HepG2 (cell line): ENCODE data around the gene IGBP1. TPM values are rescaled to one million over a fixed set of nuclear protein-coding genes. Genes with fewer than 3 reads are reported as not detected.

Experiments used
- ATAC-seq: fragments of 200-7000 bp; cut with Tn5 transposase; 3 replicates; pipeline ENCODE4 v1.9.1; 2020; ENCODE audit warnings: mild to moderate bottlenecking, moderate library complexity
- BruUV-seq: library from RNA; stranded (reverse); fragments of 400-500 nt; replicated peaks from 2 replicates; lab custom pipeline; 2021; lab: Mats Ljungman, UMichigan
- CTCF ChIA-PET: fragments of 300-600 bp; formaldehyde crosslinking; extraction: SDS; loops from one replicate; lab custom pipeline; 2021; ENCODE audit warnings: low total read pairs, inconsistent platforms, low intra/inter-chr PET ratio; lab: Yijun Ruan, JAX
- POLR2A ChIA-PET: fragments of 350-600 bp; sonication (Branson Sonifier 250); formaldehyde crosslinking; loops from one replicate; lab custom pipeline; 2020; ENCODE audit warnings: antibody characterized with exemption, inconsistent platforms; lab: Yijun Ruan, JAX
- DNase-seq: peaks from one replicate; pipeline ENCODE4 v3.0.0-alpha.2; 2015; ENCODE audit warnings: low spot score
- FAIRE-seq: peaks from 3 replicates; lab custom pipeline; 2011; peaks lifted over from hg19 to GRCh38; lab: Jason Lieb, UNC
- H2AFZ ChIP-seq: one replicate; pipeline ENCODE4 v1.6.1; 2011; ENCODE audit warnings: low read length, inconsistent platforms
- H3K27ac ChIP-seq: fragments of 300-600 bp; 3 replicates; pipeline ENCODE4 v1.8.0; 2011; ENCODE audit warnings: mixed run types, mild to moderate bottlenecking, mixed read lengths, low read length, inconsistent platforms; ENCODE audit not compliant: insufficient read depth; ENCODE audit errors: extremely low read length
- H3K27me3 ChIP-seq, 2 experiments: fragments of 200-600 bp in 1 of 2; 2 replicates in 1 of 2; 3 replicates in 1 of 2; pipeline versions ENCODE4 v1.6.0 to v1.8.0; 2011; ENCODE audit warnings: low read length in 2 of 2, mild to moderate bottlenecking in 2 of 2, moderate library complexity in 2 of 2, inconsistent platforms in 1 of 2; ENCODE audit not compliant: insufficient read depth in 2 of 2, control insufficient read depth in 1 of 2
- H3K36me3 ChIP-seq, 2 experiments: fragments of 200-600 bp in 1 of 2; replicated peaks in 1 of 2; 2 replicates in 1 of 2; 3 replicates in 1 of 2; pipeline versions ENCODE4 v1.5.1 to v1.8.0; 2011; ENCODE audit warnings: low read length in 2 of 2, inconsistent platforms in 1 of 2; ENCODE audit not compliant: insufficient read depth in 2 of 2, control insufficient read depth in 1 of 2
- H3K4me1 ChIP-seq: 2 replicates; pipeline ENCODE4 v1.5.1; 2012; ENCODE audit warnings: low read length, inconsistent platforms; ENCODE audit not compliant: insufficient read depth
- H3K4me2 ChIP-seq: 2 replicates; pipeline ENCODE4 v1.6.0; 2011; ENCODE audit warnings: low read depth, low read length, inconsistent platforms
- H3K4me3 ChIP-seq, 3 experiments: fragments of 200-600 bp in 1 of 3; sonication (generic), shearing (Covaris generic) in 1 of 3; replicated peaks in 1 of 3; 2 replicates each; pipeline ENCODE4 v1.5.1; 2011 to 2016; ENCODE audit warnings: low read length in 3 of 3, inconsistent platforms in 2 of 3, low read depth in 2 of 3, mild to moderate bottlenecking in 2 of 3, control low read depth in 1 of 3, mixed read lengths in 1 of 3; ENCODE audit not compliant: insufficient read depth in 1 of 3
- H3K79me2 ChIP-seq: one replicate; pipeline ENCODE4 v1.6.1; 2011; ENCODE audit warnings: low read length, inconsistent platforms; ENCODE audit not compliant: insufficient read depth
- H3K9ac ChIP-seq: 2 replicates; pipeline ENCODE4 v1.6.0; 2011; ENCODE audit warnings: mild to moderate bottlenecking, low read depth, low read length, inconsistent platforms; ENCODE audit not compliant: insufficient read depth
- H3K9me3 ChIP-seq: 2 replicates; pipeline ENCODE4 v1.5.1; 2012; ENCODE audit warnings: mild to moderate bottlenecking, low read length
- H4K20me1 ChIP-seq: 2 replicates; pipeline ENCODE4 v1.6.0; 2011; ENCODE audit warnings: inconsistent platforms, mild to moderate bottlenecking, low read length, moderate library complexity; ENCODE audit not compliant: insufficient read depth
- DR1 ChIP-seq: sonication (generic); formaldehyde crosslinking; IDR thresholded peaks from 2 replicates; pipeline ENCODE4 v1.8.0; 2021; ENCODE audit warnings: mild to moderate bottlenecking, missing genetic modification reagents, inconsistent platforms
- E2F5 ChIP-seq: sonication (generic); formaldehyde crosslinking; conservative IDR thresholded peaks from 2 replicates; pipeline ENCODE4 v1.4.0; 2020; ENCODE audit warnings: missing genetic modification reagents
- JUN ChIP-seq: sonication (generic); formaldehyde crosslinking; IDR thresholded peaks from 2 replicates; pipeline ENCODE4 v1.4.0; 2020; ENCODE audit warnings: mild to moderate bottlenecking, missing genetic modification reagents
- KDM6A ChIP-seq: IDR thresholded peaks from 2 replicates; pipeline ENCODE4 v1.6.1; 2016; ENCODE audit warnings: low read depth
- RNF2 ChIP-seq: fragments of 450-650 bp; conservative IDR thresholded peaks from 2 replicates; pipeline ENCODE4 v1.6.1; 2016; ENCODE audit warnings: low read depth
- ZBTB33 ChIP-seq: sonication (generic); formaldehyde crosslinking; IDR thresholded peaks from 2 replicates; pipeline ENCODE4 v1.4.0; 2020; ENCODE audit warnings: missing genetic modification reagents
- ZNF10 ChIP-seq: sonication (generic); formaldehyde crosslinking; IDR thresholded peaks from 2 replicates; pipeline ENCODE4 v1.4.0; 2020; ENCODE audit warnings: mild to moderate bottlenecking, low read depth, missing genetic modification reagents, borderline replicate concordance
- ZNF318 ChIP-seq: sonication (generic); formaldehyde crosslinking; IDR thresholded peaks from 2 replicates; pipeline ENCODE4 v1.4.0; 2020; ENCODE audit warnings: mild to moderate bottlenecking, missing genetic modification reagents
- WGBS: methylation state at CpG from one replicate; pipeline ENCODE4 v1.1.6; 2017; ENCODE audit warnings: low lambda C conversion rate; 5-methylcytosine and 5-hydroxymethylcytosine counted together
- in situ Hi-C: cut with HindIII; loops from 2 replicates; pipeline ENCODE4 v1.10.0; 2017; ENCODE audit warnings: low pct_unique_long_range_greater_than_20kb; ENCODE audit not compliant: extremely low pct_ligation_motif_present
- intact Hi-C: fragments of 100-400 bp; cut with micrococcal nuclease; formaldehyde crosslinking; loops from one replicate; pipeline ENCODE4 v1.10.0; 2022; ENCODE audit not compliant: unreplicated experiment
- polyA plus RNA-seq, 8 experiments: library from polyadenylated mRNA; depleted of rRNA in 3 of 8; stranded (reverse) in 7 of 8; unstranded in 1 of 8; fragments of >200 nt; fragmentation: Illumina TruSeq in 4 of 8; extraction: Trizol in 4 of 8; gene quantifications; 2 replicates each; pipeline versions ENCODE4 v1.2.1 to v1.2.3, GENCODE V29; 2011 to 2016; ENCODE audit warnings: low read depth in 4 of 8, missing spikeins in 1 of 8, mixed read lengths in 1 of 8; ENCODE audit not compliant: insufficient read depth in 1 of 8
- total RNA-seq, 5 experiments: library from RNA; depleted of rRNA; stranded (reverse); fragments of >200 nt; fragmentation: Illumina TruSeq; extraction: Trizol; gene quantifications; 2 replicates each; pipeline ENCODE4 v1.2.3, GENCODE V29; 2016; ENCODE audit warnings: low read depth in 1 of 5

Gene IGBP1
- total and polyA plus RNA-seq, 2 of the 13 experiments (the other 11 are each of a cell fraction or from before 2014, with no cell fraction given): 59.3 to 103 TPM

GRCh38 chrX:70124678-70125077, 8.6 kb upstream of the IGBP1 start (continued):
- TF ChIP-seq ZNF318: no peak
- no peak for TF ChIP-seq E2F5 (CRISPR knock-in tag)
- no peak for TF ChIP-seq RNF2

DNA sequence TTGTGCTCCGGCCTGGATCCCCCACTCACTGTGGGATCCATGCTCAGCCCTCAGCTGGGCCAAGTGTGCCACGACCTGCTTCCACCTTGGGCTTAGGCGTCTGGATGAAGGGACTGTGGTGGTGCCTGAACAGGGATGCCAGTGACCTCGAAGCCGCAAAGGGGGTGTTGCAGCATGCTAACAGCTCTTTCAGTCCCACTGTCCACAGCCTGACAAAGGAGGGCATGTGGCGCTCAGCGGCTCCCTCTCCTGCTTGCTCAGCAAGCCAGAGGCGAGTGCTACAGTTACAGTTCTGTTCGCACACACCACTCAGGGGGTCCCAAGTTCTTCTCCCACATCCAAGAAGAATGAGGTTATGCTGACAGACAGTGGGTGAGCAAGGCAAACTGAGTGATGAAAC, 5.2 kb upstream of the IGBP1 start:
- H3K9ac ChIP-seq: no peak overlapping the region
- H3K79me2 ChIP-seq: no peaks in the 10 kb centered on the region
- BruUV-seq: no TSS peak
- in situ Hi-C loops (no loop called here), intact Hi-C loops (no loop called here)
- CTCF ChIA-PET: no interaction called here
- no peaks in the 10 kb centered on the region for H3K27me3 ChIP-seq
- no peak overlapping the region for H3K4me3 ChIP-seq
- H4K20me1 ChIP-seq: no peaks in the 10 kb centered on the region
- no peak for TF ChIP-seq ZNF10 (CRISPR knock-in tag)
- TF ChIP-seq ZBTB33: peak; percentile 65; the same call in 1 of the 2 replicates
- TF ChIP-seq JUN (CRISPR knock-in tag): no peak
- TF ChIP-seq KDM6A: no peak
- TF ChIP-seq DR1 (CRISPR knock-in tag): no peak
- no peaks in the 10 kb centered on the region for H3K9me3 ChIP-seq
- ATAC-seq (no peak), DNase-seq (no peak), FAIRE-seq (no peak)
- POLR2A ChIA-PET: no interaction called here
- no peak overlapping the region for H3K4me2 ChIP-seq
- H2AFZ ChIP-seq: no peak overlapping the region
- no peak overlapping the region for H3K27ac ChIP-seq
- peaks cover 29% of the 10 kb centered on the region for H3K4me1 ChIP-seq
- 66% methylated on average over 4 of the region's 9 CpGs for WGBS
- no peaks in the 10 kb centered on the region for H3K36me3 ChIP-seq
